ENCODE measurements around the gene PHKA1.
"Not testable (repeated sequence)": the region's sequence is repeated elsewhere in the genome, so short reads cannot be mapped to it uniquely, and the experiment has no call there.

PHKA1 gene

GRCh38 chrX:72676465-72676864 lies 37.6 kb downstream of the PHKA1 start:
- intact Hi-C loops (cut with DNase I) = no loop called here

DNA sequence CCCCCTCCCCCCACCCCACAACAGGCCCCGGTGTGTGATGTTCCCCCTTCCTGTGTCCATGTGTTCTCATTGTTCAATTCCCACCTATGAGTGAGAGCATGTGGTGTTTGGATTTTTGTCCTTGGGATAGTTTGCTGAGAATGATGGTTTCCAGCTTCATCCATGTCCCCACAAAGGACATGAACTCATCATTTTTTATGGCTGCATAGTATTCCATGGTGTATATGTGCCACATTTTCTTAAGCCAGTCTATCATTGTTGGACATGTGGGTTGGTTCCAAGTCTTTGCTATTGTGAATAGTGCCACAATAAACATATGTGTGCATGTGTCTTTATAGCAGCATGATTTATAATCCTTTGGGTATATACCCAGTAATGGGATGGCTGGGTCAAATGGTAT lies 40.2 kb downstream of the PHKA1 start:
- intact Hi-C loops (cut with DNase I); DNase-seq: not testable (repeated sequence)

More at GRCh38 chrX:72676465-72676864, 37.6 kb downstream of the PHKA1 start:
- no peak for DNase-seq

- DNase-seq; intact Hi-C loops (cut with DNase I): not testable (repeated sequence)
These were observed 44.6 kb downstream of the PHKA1 start for GRCh38 chrX:72669508-72669907.

- intact Hi-C loops (cut with DNase I) = no loop called here
- DNase-seq = no peak
These were observed 47.7 kb downstream of the PHKA1 start for GRCh38 chrX:72666451-72666850.

DNA sequence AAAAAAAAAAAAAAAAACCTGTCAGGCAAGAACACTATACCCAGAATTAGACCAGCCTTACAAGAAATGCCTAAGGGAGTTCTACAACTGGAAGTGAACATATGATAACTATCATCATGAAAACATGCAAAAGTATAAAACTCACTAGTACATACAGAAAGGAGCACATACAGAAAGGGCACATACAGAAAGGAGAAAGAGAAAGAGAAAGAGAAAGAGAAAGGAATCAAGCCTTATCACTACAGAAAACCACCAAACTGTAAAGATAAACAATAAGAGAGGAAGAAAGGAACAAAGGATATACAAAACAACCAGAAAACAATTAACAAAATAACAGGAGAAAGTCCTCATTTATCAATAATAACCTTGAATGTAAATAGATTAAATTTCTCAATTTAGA lies 50.4 kb downstream of the PHKA1 start:
- intact Hi-C loops (cut with DNase I) = no loop called here
- no peak for DNase-seq

- DNase-seq = no peak
- intact Hi-C loops (cut with DNase I) = no loop called here
These were observed 51.9 kb downstream of the PHKA1 start for GRCh38 chrX:72662020-72662747.

DNA sequence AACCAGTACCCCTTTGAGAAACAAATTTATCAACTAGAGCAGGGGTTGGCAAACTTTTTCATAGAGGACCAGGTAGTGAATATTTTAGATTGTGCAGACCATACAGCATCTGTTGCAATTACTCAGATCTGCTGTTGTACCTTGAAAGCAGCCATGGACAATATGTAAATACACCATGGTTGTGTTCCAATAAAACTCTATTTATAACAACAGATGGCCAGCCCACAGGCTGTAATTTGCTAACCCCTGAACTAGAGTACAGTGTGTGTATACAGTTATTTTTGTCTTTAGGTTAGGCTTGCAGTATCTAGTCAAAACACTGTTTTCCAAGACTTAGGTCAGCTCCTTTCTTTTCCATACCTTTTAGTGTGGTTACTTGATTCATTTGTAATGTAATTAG lies 54.4 kb downstream of the PHKA1 start:
- no peak for DNase-seq
- intact Hi-C loops (cut with DNase I) = no loop called here

GRCh38 chrX:72652082-72652481 lies 62.0 kb downstream of the PHKA1 start:
- DNase-seq = peak in 20 of 42 donors; percentile 1 to 57 (median 14)
- intact Hi-C loops (cut with DNase I) = no loop called here

GRCh38 chrX:72644946-72645345 lies 69.2 kb downstream of the PHKA1 start:
- intact Hi-C loops (cut with DNase I) = no loop called here
- peak in 19 of 42 donors; percentile 1 to 42 (median 9) for DNase-seq

DNA sequence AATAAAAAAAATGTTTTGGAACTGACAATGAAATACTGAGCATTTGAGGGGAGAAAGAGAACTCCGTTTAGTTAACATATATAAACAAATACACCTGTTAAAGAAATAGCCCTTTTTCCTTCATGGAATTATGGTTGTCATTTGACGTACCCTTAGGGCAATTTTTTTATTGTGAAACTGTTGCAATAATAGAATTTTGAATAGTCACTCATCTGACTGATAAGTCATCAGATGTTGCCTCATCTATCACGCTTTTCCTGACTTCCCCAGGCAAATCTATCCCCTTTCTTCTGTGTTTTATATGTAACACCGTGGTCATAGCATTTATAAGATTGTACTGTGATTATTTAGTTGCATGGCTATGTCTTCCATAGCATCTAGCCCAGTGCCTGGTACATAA lies 72.5 kb downstream of the PHKA1 start:
- no peak for DNase-seq
- intact Hi-C loops (cut with DNase I) = no loop called here

DNA sequence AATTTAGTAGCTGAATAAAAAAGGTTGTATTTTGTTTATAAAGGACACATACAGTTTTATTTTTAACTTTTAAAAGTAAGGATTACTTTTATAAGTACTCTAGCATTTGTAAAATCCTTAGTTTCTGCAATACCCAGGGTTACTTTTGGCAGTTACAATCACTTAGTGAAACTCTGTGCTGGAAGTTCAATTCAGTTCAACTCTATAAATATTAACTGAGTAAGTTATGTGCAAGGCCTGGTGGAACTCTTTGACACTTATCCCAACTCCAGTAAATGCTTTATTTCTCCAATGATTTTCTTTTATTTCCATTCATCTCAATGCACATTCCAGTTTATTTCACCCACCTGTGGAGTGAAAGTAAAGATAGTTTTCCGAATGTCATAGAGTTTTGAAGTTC lies 78.2 kb downstream of the PHKA1 start:
- intact Hi-C loops (cut with DNase I) = no loop called here
- no peak for DNase-seq

- peak in 1 of 42 donors; percentile 1 for DNase-seq
These were observed 79.8 kb downstream of the PHKA1 start for GRCh38 chrX:72634331-72634730.

DNA sequence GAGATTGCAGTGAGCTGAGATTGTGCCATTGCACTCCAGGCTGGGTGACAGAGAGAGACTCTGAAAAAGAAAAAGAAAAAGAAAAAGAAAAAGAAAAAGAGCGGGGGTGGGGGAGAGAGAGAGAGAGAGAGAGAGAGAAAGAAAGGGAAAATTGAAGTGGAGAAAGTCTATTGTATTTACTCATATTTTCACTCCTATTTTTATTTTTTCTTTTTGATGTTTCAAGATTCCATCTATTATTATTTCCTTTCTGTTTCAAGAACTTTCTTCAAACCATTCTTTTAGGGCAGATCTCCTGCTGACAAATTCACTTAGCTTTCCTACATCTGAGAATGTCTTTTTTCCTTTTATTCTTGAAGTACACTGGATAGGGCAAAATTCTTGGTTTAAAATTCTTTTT lies 83.9 kb downstream of the PHKA1 start:
- no peak for DNase-seq
- intact Hi-C loops (cut with DNase I) = no loop called here

More at GRCh38 chrX:72634331-72634730, 79.8 kb downstream of the PHKA1 start:
- intact Hi-C loops (cut with DNase I) = no loop called here

DNA sequence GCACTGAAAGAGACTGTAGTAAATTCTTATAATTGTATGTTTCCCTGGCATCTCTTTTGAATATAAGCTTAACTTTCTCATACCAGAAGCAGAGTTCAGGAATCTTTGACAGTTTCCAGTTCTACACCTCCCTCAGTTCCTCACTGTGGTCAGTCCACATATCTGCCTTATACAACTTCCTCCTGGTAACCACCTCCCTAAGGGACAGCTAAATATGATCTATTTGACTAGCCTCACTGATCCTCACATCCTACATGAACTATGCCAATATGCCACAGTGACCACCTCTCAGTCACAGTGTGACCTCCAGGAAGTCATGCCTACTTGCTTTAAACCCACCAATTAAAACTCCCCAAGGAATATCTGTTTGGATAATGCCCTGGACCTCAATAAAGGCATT lies 89.9 kb downstream of the PHKA1 start:
- no peak for DNase-seq
- intact Hi-C loops (cut with DNase I) = no loop called here

GRCh38 chrX:72621625-72622485 lies 92.3 kb downstream of the PHKA1 start:
- DNase-seq = no peak
- intact Hi-C loops (cut with DNase I) = no loop called here

GRCh38 chrX:72621163-72621562 lies 92.9 kb downstream of the PHKA1 start:
- DNase-seq = no peak

GRCh38 chrX:72620550-72621145 lies 93.5 kb downstream of the PHKA1 start:
- intact Hi-C loops (cut with DNase I) = no loop called here
- peak in 1 of 42 donors; percentile 40 for DNase-seq

More at GRCh38 chrX:72621163-72621562, 92.9 kb downstream of the PHKA1 start:
- intact Hi-C loops (cut with DNase I) = no loop called here

DNA sequence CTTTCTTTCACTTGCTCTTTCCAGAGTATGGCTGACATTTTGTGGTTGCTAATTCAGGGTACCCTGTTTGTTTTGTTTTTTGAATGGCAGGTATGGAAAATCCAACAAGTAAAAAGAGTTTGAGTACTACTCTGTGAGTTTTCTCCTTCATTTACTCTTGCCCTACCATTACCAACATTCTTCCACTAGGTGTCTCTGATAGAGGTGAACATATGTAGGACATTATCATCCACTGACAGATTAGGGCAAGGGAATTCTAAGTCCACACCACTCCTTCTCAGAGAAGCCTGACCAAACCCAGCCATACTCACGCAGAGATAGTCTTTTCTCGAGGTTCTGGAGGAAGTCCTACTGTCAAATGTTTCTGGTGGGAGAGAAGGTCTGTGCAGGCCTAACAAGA lies 104.8 kb downstream of the PHKA1 start:
- no peak for DNase-seq
- intact Hi-C loops (cut with DNase I) = no loop called here

- DNase-seq = no peak
- intact Hi-C loops (cut with DNase I) = no loop called here
These were observed 109.4 kb downstream of the PHKA1 start for GRCh38 chrX:72604705-72605104.

DNA sequence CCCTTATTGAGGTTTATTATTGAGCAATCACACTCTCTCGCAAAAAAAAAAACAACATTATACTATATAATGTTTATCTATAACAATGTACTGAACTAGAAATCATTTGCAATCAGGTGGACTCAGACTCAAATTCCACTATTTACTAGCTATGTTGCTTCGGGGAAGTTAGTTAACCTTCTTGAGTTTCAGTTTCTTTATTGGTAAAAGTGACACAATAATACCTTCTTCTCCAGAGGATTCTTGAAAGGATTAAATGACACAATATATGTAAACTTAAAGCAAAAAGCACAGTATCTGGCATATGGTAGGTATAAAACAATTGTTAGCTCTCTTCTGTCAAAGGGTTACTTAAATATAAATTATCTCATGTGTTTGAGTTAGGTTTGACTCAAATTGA lies 110.0 kb downstream of the PHKA1 start:
- intact Hi-C loops (cut with DNase I) = no loop called here
- no peak for DNase-seq

Measured in head of caudate nucleus (tissue), 42 donors.